ENCODE results near the gene UGT1A5.

- TF ChIP-seq CTCF (IDR thresholded peaks at IDR 0.05) = no peak
- TF ChIP-seq POLR2A (IDR thresholded peaks at IDR 0.05) = no peak
Measured at GRCh38 chr2:233819884-233820773, 107.4 kb downstream of the UGT1A5 start.
